Activated CD4-positive, alpha-beta T cell treated with anti-CD3 and anti-CD28 coated beads, Interleukin-2, amount 50 U/mL, for 16 hours (primary cell): ENCODE data around the gene OR5AN1.
"Not testable (repeated sequence)": the region's sequence is repeated elsewhere in the genome, so short reads cannot be mapped to it uniquely, and the experiment has no call there.

ENCODE experiments used
- DNase-seq: peaks from one replicate; pipeline ENCODE4 v3.0.0-alpha.2; 2020

The OR5AN1 gene, protein sequence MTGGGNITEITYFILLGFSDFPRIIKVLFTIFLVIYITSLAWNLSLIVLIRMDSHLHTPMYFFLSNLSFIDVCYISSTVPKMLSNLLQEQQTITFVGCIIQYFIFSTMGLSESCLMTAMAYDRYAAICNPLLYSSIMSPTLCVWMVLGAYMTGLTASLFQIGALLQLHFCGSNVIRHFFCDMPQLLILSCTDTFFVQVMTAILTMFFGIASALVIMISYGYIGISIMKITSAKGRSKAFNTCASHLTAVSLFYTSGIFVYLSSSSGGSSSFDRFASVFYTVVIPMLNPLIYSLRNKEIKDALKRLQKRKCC

DNA sequence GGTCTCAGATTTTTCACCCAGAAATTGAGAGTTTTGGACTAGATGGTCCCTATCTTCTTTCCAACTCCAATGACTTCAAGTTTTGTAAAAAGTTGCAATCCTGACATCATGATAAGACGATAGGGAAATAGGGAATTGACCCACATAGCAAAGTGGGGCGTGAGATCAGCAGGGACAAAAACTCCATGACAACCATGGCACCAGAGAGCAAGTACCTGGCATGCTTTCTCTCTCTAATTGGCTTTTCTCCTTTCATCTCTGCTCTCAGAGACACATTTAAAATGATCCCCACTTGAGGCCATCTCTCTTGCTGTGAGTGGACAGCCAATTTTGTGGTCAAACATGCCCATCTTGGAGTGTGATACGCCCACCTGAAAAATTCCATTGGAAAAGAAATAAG lies at the start of gene OR5AN1:
TSS of gene OR5AN1 (plus strand) at position 301 of the 400 bp plus-strand sequence. CDS start 5,564 bp downstream, outside the sequence.
- DNase-seq, result no peak

DNA sequence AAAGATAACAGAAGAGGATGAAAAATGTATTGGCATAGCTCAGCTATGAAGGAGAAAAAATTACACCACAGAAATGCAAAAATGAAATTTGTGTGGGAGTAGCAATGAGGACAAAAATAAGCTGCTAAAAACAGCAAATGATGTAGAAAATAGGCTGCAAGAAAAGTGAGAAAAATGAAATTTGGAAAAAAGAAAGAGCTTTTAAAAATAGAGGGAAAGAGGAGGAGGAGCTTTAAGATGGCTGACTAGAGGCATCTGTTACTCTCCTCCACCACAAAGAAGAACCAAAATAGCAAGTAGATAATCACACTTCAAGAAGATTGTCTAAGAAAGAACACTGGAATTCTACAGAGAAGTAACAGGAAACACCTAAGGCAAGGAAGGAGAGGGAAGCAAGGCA lies 23.7 kb upstream of the OR5AN1 start:
- no peak for DNase-seq

DNA sequence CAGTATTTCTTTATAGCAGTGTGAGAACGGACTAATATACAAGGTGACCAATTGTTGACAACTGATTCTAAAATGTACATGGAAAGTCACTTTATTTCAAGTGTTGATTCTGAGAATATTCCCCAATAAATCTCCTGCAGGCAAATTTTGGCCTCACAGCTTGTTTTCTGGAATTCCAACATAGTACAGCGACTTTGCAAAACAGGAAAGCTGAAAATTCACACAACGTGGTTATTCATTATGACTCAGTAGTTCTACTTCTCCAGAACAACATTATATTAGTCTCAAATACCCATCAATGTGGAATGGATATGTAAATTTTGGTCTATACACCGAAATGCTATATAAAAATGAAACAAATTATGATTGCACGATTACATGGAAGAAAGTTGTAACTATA lies 22.5 kb upstream of the OR5AN1 start:
- no peak for DNase-seq

DNA sequence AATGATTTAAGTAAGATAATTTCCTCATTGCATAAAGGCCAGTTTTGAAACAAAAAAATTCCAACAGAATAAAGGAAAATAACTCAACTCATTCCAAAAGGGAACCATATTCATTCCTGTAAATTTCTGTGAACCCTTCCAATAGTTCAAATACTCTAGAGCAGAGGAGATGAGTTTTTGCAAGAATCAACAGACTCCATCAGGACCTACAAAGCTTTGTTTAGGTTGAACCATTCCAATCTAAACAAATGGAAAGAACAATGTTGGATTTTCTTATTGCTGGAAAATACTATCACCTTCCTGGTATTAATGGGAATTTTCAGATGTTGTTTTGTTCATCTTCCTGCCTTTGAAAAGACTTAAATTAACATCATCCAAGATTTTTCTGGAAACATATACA lies 21.8 kb upstream of the OR5AN1 start:
- no peak for DNase-seq

DNA sequence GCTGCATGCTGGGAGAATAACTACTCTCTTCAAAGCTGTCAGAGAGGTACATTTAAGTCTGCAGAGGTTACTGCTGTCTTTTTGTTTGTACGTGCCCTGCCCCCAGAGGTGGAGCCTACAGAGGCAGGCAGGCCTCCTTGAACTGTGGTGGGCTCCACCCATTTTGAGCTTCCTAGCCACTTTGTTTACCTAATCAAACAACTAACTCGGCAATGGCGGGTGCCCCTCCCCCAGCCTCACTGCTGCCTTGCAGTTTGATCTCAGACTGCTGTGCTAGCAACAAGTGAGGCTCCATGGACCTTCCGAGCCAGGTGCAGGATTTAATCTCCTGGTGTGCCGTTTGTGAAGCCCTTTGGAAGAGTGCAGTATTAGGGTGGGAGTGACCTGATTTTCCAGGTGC lies 9.0 kb upstream of the OR5AN1 start:
- not testable (repeated sequence) for DNase-seq

DNA sequence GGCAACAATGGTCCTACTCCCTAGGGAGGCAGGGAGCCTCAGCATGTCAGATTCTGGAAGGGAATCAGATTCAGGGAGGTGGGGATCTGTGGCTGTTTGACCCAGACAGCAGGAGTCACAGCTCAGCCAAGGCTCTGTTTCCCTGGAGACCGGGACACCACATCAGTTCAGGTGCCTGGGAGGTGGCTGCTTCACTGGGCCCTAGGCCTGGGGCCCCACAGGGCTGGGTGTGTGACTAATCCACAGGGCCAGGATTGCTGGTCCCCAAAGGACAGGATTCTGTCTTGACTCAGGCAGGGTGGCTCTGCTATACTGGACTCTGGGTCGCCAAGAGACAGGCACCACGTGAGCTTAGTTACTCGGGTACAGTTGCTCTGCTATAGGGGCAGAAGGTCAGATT lies 3.5 kb upstream of the OR5AN1 start:
- no peak for DNase-seq

DNA sequence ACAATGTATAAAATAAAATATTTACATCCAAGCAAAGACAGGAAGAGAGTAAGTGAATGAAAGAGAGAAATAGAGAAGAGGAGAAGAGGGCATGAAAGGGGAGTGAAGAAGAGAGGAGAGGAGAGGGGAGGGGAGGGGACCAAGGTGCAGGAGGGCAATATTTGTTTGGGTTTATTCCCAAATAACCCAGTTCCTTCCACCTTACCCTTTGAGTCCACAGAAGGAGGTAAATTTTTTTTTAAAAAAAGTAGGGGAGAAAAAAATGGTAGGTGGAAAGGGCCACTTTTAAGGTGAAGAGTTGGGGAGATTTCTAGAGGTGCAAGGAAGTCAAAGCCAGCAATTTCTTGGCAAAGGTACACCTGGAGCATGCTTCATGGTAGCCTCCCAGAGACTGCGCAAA lies 2.1 kb upstream of the OR5AN1 start:
- no peak for DNase-seq

DNA sequence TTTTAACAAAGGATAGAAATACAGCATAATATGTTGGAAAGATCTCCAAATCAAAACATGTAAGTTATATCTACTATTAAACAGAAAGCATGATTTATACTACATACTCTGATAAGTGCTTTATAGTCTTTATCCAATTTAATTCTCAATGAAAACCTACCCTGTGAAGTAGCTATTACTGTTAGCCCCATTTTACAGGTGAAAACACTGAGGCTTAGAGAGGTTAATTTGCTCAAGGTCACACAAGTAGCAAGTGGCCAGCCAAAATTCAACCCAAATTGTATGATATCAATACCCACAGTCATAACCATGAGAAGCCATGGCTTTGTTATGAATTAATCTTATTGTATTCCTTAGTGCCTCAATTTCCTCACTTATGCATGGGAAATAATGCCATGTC lies 675 bp upstream of the OR5AN1 start:
- no peak for DNase-seq

DNA sequence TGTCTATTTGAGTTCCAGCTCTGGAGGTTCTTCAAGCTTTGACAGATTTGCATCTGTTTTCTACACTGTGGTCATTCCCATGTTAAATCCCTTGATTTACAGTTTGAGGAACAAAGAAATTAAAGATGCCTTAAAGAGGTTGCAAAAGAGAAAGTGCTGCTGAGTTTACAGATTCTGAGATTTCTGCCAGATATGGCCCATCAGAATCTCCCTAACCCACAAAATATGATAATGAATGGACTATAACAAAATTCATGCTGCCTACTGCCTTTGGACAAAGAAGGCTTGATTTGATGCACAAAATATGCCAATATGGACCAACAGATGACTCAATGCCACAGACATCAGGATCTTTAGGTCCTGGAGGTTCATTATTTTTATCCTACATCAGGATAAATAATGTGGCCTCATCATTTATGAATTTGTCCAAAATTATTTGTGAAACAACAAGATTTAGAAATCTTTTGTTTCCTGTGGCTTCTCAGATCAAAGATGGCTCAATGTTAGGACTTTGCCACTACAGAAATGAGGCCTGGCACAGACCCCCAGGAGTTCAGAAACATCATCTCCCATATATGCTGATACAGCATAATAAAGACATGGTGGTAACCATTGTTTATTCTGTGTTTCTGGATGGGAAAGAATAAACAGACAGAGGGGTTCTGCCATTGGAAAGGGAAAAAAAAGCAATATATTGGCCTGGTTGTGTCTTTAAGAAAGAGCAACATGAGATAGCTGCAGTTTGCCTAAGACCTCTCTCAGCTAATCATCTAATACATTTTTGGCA lies 6.7 kb downstream of the OR5AN1 start:
- no peak for DNase-seq

DNA sequence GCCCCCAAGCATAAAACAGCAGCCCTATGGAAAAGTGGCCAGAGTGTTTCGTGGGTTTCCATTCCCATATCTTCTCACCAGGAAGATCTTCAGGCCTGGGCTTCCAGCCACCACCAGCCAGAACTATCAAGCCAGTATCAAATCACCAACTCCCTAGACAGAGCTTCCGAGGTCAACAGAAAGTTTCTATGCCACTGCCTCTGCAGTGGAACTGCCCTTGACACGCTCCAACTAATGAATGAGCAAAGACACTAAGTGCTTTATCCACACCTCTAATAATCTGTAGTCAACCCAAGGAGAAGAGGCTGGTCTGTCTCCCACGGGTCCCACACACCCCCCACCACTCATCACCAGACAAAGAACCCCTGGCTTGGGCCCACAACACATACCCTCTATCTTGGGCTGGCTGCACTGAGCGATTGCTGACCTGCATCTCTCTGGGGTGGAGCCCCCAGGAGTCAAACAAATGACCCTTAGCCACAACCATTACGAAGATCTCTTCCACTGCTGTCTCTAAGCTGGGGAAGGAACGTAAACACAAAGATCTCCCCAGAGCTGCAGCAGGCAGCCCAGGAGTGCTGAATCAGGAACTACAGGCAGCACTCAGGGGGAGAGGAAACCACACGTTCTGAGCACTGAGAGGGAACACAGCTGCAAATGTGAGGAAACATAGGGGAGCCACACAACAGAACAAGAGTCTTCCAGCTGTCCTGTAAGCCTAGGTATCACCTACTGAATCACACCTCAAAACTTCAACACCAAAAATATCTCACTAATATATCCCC lies 9.7 kb downstream of the OR5AN1 start:
- no peak for DNase-seq

DNA sequence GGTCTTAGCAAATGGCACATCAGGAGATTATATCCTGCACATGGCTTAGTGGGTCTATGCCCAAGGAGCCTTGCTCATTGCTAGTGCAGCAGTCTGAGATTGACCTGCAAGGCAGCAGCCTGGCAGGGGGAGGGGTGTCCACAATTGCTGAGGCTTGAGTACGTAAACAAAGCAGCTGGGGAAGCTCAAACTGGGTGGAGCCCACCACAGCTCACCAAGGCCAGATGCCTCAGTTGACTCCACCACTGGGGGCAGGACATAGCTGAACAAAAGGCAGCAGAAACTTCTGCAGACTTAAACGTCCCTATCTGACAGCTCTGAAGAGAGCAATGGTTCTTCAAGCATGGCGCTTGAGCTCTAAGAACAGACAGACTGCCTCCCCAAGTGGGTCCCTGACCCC lies 13.6 kb downstream of the OR5AN1 start:
- DNase-seq, result not testable (repeated sequence)

DNA sequence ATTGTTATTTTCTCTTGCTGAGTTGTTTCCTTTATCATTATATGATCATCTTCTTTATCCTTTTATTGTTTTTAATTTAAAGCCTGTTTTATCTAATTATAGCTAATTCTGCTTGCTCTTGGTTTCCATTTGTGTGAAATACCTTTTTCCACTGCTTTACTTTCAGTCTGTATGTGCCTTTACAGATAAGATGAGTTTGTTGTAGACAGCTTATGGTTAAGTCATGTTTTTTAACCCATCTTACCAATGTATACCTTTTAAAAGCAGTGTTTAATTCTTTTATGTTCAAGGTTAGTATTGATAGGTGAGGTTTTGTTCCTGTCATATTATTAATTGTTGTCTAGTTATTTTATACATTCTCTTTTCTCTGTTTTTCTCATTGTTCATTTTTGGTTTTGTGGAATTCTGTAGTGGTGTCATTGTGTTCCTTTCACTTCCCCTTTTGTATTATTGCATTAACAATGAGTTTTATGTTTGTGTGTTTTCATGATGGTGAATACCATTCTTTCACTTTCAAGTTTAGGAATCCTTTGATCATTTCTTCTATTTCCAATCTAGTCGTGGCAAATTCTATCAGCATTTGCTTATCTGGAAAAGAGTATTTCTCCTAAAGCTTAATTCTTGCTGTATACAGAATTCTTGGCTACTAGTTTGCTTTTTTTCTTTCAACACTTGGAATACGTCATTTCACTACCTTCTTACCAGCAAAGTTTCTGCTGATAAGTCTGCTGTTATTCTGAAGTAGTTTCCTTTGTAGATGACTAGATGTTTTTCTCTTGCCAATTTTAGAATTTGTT lies 21.8 kb downstream of the OR5AN1 start:
- no peak for DNase-seq

DNA sequence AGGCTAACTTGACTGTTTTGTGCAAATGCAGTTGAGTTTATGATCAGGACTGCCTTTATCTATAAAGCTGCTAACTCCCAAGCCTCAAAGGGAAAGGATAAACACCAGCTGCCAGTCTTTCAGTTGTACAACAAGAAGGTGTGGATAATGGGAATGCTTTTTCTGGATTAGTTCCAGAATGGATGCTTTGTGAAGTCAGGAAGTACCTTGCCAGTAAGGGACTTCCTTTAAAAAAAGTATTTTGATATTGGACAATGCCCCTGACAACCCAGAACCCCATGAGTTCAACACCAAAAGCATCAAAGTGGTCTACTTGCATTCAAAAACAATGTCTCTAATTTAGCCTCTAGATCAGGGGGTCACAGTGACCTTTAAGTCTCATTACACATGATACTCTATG lies 35.5 kb downstream of the OR5AN1 start:
- no peak for DNase-seq

DNA sequence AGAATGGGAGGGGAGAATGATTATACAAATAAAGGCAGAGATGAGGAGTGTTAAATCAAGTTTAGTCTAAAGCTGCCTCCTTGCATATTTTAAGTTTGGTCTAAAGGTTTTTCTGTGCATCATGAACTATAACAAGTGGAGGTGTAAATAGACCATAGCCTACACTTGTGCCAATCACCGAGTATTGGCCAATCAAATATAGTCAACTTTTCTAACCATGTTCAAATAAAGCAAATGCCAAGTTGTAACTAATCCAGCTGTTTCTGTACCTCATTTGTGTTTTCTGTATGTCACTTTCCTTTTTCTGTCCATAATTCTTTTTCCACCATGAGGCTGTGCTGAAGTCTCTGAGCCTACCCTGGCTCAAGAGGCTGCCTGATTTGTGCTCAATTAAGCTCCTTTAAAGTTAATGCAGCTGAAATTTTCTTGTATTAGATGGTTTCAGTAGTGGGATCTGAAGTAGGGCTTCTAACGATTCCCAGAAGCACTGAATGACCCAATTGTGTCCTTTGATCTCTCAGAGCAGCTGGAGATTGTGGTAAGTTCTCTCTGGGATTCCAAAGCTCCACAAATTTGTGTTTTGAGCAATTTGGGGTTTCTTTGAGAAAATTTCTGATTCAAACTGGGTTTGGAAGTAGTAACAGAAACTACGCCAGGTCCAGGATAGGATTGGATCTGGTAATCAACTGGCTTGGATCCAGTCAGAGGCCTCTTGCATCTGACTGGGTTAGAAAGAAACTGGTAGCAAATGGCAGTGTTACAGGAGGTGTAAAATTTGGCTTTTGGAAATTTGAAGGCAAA lies 42.0 kb downstream of the OR5AN1 start:
- no peak for DNase-seq

DNA sequence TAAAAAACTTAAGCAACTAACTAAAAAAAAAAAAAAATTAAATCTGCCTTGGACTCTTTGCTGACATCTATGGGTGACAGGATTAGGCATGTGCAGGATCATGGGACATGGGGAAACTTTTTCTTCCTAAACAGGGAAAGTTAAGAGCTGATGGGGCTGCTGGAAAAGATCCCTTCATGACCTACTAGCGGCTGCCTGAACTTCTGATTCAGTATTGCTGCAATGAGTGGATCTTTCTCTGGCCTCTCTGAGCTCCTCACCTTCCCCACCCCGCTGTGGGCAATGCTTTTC lies 42.5 kb downstream of the OR5AN1 start:
- no peak for DNase-seq

DNA sequence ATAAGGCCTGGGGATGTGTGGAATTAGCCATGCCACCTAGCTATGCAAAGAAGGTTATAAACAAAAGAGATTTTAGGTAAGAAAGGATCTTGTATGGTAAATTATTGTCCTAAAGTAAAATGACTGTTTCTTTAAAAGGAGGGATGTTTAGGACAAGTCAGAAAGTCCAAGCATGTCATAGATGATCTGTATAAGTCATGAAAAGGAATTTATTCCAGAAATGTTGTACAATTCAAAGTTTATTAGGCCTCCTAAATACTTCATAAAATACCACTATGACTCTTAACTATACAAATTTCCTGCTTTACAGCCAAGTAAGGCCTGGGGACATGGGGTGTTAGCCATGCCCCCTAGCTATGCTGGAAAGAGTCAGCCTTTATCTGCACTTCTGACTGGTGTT lies 44.9 kb downstream of the OR5AN1 start:
- DNase-seq, result no peak

DNA sequence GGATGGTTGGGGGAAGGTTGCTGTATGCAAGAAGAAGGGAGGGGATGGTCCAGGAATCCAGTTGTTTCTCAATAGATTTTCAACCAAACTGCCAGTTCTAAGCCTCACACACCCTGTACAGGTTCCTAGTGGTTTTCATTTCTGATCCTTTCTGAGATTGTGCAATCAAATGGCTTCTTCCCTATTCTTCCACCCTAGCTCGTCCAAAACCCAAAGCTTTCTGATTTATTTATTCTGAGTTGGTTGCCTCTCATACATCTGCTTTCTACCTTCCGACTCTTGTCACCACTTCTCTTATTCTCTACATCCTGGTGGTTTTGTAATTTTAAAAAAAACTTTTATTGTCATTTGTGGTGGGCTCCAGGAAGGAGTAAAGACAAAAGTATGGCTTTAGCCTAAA lies 55.0 kb downstream of the OR5AN1 start:
- no peak for DNase-seq

DNA sequence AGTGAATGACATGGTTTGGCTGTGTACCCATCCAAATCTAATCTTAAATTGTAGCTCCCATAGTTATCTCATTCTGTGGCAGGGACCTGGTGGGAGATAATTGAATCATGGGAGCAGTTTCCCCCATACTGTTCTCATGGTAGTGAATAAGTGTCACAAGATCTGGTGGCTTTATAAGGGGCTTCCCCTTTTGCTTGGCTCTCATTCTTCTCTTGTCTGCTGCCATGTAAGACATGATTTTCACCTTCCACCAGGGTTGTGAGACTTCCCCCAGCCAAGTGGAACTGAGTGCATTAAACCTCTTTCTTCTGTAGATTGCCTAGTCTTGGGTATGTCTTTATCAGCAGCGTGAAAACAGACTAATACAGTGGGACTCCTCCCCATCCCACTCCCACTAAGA lies 56.4 kb downstream of the OR5AN1 start:
- no peak for DNase-seq

DNA sequence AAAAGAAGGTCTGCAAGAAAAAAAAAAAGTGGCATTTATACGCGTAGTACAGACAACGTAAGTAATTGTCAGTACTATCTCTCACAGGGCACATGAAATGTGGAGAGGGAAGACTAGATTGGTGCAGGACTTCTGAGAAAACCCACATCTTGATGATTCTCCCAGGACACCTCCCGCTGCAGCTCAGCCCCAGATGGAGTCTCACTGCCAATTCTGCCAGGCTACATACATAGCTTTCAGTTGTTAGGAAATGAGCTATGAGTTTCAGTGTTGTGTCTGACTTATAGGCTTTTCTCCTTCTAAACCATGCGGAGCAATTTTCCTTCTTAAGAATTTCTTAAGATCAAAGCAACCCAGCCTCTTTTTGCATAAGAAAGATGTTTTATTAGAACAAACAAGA lies 57.9 kb downstream of the OR5AN1 start:
- DNase-seq, result no peak

DNA sequence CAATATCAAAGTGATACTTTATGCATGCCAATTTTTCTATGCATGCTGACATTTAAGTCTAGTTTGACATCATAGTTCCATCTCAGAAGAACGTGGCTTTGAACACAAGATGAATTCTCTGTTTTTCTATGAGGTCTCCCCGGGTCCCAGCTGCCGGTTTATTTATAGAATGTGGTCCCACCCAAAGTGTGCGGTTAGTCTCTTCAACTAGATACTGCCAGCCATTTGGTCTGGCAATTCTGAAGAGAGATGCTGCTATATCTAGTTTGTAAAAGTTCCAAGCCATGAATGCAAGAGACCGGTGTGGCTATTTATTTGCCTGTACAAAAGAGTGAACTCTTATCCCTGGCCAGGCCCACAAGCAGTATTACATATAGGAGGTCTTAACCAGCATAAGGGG lies 58.3 kb downstream of the OR5AN1 start:
- DNase-seq, result no peak

DNA sequence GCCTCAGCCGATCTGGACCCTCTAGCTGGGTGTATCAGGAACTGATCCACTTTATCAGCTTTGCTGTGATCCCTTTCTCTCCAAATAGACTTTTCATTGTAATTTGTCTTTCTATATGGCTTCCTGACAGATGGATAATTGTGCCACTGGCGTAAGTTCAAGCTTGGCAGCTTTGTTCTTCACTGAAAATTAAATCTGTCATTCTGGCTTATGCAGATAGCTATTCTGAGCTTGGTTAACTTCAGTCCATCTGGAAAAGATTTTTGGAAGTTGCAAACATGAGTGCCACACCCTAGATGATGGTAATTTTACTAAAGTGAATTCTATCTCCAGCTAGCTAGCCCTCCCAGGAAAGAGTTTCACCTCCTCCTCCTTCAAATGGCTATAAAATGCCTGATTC lies 59.5 kb downstream of the OR5AN1 start:
- DNase-seq, result no peak
